GM21423 (cell line): ENCODE results near the gene MITF.
A peak's percentile ranks its signal among the peaks of the same experiment; 100 is the strongest.

Experiments used
- ATAC-seq: cut with Tn5 transposase; IDR thresholded peaks from one replicate; pipeline ENCODE4 v1.9.1; 2021; ENCODE audit warnings: mild to moderate bottlenecking, moderate library complexity; ENCODE audit not compliant: unreplicated experiment

Gene MITF, protein sequence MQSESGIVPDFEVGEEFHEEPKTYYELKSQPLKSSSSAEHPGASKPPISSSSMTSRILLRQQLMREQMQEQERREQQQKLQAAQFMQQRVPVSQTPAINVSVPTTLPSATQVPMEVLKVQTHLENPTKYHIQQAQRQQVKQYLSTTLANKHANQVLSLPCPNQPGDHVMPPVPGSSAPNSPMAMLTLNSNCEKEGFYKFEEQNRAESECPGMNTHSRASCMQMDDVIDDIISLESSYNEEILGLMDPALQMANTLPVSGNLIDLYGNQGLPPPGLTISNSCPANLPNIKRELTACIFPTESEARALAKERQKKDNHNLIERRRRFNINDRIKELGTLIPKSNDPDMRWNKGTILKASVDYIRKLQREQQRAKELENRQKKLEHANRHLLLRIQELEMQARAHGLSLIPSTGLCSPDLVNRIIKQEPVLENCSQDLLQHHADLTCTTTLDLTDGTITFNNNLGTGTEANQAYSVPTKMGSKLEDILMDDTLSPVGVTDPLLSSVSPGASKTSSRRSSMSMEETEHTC

DNA sequence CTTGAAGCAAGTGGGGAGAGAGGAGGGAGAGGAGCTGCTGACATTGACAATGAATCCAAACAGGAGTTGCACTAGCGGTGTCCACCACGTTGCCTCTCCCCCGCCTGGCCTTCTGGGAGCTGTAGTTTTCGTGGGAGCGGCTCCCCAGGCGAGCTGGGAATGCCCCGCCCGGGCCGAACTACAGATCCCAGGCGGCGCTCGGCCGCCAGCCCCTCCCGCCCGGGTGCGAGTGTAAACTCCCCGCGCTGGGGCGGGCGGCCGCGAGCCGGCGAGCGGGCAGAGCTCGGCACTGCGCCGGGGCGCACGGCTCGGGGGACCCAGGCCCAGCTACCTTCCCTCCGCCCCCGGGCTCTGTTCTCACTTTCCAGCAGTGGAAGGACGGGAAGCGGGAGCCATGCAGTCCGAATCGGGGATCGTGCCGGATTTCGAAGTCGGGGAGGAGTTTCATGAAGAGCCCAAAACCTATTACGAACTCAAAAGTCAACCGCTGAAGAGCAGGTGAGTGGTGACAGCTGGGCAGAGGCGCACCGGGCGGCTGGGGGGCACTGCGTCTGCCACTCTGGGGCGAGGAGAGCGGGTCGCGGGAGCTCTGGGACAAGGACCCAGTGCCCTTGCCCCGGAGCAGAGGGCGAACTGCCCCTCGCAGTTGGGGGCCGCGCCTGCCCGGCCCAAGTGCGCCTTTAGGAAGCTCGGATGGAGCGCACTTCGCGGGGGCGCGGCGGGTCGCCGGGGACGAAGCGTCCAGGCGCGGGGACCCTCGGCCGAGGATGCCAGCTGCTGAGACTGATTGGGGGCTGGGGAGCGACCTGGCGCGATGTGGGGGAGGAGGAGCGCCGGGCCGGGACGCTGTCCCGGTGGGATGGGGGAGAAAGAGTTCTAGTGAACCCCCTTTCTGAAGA lies at the start of gene MITF:
MITF (plus strand) TSS at position 261 of the 899 bp plus-strand sequence; CDS start at position 395, 134 bp downstream.
- ATAC-seq: peak; percentile 99

GRCh38 chr3:69691860-69692259 lies 47.4 kb upstream of the MITF start:
- no peak for ATAC-seq

GRCh38 chr3:69692761-69693160 lies 46.5 kb upstream of the MITF start:
- no peak for ATAC-seq

- no peak for ATAC-seq
Observed at GRCh38 chr3:69695443-69695842, 43.8 kb upstream of the MITF start.

- ATAC-seq: no peak
Observed at GRCh38 chr3:69695933-69696332, 43.3 kb upstream of the MITF start.

DNA sequence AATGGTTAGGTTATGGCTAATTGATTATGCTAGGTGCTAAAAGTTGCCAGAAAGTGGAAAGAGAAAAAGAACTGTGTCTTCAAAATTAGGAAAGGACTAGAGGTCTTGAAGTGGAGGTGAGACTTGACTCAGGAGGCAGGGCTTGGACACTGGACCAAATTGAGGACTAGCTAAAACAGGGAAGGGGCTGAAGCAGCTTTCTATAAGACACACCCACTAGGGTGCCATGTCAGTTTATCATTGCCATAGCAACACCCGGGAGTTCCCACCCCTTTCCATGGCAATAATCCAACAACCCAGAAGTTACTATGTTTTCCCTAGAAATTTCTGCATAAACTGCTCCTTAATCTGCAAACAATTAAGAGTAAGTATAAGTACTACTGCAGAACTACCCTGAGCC lies 42.9 kb upstream of the MITF start:
- no peak for ATAC-seq

DNA sequence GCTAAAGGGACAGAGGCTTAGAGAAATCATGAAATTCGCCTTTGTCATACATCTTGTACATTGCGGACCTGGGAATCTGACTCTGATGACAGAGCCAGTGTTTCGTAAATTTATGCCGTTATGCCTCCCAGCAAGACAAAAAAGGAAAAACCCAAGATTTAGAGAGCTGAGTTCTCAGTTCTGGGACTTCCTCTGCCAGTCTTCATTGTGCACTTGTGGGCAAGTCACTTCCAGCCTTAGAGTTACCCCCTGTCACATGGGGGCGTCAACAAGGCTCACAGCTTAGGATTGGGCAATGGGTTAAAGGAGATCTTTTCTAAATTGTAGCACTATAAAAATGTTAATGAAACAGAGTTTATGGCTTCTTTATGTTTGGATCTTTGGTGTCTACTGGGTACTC lies 41.9 kb upstream of the MITF start:
- no peak for ATAC-seq

GRCh38 chr3:69698728-69699127 lies 40.5 kb upstream of the MITF start:
- ATAC-seq: no peak

DNA sequence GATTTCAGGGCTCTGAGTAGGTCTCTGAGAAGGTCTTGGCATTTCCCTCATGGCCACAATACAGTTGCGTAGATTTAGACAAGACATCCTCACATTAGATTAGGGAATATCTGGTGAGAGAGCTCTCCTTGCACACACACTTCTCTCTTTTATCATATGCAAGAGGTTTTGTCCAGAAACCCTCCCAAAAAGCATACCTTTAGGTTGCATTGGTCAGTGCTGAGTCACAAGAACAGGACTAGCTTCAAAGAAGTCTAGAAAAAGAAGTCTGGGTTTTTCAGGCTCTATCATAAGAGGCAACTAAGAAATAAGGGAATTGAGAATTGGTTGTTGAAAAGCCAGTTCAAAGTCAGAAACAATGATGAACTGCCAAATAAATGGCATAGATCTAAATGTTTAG lies 40.1 kb upstream of the MITF start:
- ATAC-seq: no peak

DNA sequence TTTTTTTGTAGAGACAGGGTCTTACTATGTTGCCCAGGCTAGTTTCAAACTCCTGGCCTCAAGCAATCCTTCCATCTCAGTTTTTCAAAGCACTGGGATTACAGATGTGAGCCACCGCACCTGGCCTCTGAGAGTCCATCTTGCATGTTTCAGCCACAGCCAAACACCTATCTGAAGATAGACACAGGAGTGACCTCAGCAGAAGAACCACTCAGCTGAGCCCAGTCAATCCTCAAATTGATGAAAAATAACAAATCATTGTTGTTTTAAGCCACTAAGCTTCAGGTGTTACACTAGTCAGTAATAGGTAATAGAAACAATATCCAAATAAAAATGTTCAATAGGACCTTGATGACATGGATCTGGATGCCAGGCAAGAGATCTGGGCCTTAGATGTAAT lies 38.3 kb upstream of the MITF start:
- ATAC-seq: no peak

DNA sequence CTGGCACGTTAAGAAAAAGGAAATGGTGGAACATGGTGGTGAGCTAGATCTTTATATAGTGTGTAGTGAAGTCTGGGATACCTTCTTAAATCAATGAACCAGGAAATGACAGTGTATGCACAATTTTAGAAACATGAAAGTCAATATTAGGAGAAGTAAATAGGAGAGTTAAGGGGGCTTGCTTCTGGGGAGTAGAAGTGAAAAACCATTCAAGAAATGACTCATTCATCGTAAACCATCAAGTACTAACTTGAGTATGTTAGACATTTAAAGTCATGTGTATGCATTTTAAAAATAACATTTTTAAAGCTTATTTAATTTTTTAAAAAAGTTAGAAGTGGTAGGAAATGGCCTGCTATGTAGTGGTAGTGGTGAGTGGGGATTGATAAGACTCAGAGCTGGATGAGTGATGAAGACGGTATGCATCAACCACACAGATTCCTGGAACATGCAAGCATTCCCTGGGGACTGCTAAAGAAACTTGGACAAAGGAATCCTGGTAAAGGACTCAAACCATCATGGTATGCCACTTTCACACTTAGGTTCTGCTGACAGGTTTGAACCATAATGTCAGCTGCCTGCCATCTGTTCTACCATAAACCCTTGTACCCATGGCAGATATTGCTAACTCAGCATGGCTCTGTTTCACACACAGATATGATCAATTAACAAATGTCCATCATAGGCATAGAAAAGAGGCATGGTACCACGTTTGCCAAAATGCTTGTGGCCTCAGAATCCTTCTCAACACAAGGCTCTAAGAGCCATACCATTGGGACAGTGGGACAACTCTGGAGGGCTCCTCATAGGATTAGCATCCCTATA lies 28.9 kb upstream of the MITF start:
- ATAC-seq: no peak

GRCh38 chr3:69712269-69712668 lies 27.0 kb upstream of the MITF start:
- ATAC-seq: no peak

DNA sequence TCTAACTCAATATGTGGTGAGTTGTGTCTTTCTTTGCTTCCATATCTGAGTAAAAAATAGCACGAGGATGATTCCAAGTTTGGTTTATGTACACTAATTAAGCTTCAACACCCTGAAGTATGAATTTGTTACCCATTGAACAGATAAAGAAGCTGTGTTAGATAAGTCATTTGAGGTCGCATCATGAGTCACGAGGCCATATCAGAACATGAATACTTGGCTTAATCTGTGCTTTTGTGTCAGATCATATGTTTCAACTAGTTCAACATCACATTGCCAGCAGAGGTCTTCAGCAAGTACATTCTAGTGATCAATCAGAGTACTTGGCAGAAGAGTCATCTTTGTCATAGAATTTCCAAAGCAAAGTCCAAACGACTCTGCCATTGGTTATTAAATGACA lies 26.3 kb upstream of the MITF start:
- ATAC-seq: no peak

GRCh38 chr3:69715204-69715603 lies 24.1 kb upstream of the MITF start:
- ATAC-seq: no peak

DNA sequence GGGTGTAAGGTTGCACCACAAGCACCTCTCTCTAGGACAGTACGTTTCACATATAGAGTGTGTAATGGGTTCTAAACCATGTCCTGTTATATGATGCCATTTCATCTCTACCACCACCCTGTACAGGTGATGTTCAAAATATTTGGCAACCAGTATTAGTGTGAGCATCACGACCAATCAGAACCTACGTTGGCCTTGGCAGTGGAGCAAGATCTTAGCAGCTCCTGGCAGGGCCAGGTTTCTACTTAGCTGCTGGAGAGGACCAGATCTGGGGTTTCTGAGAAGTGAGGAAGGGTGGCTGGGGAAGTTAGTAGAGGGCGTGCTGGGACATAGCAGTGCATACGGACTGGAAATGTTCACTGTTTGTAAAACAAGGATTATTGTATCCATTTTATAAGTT lies 23.1 kb upstream of the MITF start:
- ATAC-seq: no peak

DNA sequence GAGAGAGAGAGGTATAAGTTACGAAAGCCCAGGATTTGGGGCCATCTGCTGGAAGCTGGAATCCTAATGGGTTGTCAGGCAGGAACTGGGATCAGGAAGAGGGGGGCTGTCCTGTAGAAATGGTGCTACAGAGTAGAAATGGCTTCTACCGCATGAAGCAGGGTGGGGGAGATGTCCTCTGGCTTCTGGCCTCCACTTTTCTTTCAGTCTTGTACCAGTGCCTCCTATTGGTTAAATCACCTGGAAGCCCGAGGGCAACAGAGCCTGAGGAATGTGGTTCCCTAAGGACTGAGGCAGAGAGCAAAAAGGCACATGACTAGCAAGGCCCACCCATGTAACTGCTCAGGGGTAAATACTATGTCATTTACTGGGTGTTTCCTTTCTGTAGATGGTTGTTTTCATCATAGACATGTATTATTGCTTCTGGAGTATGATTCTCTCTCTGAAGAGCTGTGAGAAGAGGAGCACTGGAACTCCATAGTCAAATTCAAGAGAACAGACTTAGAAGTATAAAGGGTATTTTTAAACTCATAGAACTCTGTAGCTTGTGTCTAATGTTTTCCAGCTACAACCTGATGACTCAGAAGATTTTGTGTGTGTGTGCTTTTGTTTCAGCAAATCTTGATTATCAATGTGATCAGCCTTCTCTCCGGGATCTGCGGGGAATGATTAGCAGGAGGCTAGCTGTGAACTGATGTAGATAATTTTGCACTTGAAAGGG lies 20.2 kb upstream of the MITF start:
- no peak for ATAC-seq

- no peak for ATAC-seq
Observed at GRCh38 chr3:69719587-69720122, 19.6 kb upstream of the MITF start.

DNA sequence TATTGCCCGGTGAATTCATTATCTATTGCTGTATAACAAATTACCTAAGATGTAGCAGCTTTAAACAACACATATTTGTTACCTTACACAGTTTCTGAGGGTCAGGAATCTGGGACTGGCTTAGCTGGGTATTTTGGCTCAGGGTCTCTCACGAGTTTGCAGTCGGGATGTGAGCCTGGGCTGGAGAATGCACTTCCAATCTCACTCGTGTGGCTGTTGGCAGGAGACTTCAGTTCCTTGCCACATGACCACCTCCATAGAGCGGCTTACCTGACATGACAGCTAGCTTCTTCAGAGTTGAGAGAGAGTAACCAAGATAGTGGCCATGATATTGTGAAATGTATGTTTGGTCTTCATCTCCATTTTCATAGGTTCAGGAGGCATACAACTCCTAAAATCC lies 18.4 kb upstream of the MITF start:
- ATAC-seq: no peak

DNA sequence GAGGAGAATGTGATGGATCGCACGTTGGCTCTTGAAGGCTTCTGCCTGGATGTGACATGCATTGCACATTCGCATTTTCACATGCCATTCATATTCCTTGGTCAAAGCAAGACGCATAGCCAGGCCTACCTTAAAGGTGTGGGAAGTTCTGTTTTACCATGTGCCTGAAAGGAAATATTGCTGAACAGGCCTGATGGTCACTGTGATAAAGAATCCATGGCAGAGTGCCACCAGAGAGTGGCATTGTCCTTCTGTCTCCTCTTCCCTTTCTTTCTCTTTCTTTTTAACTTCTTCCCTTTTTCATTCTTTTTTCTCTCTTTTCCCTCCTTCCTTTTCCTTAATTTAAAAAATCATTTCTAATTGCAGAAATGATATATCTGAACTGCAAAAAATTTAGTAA lies 15.9 kb upstream of the MITF start:
- ATAC-seq: no peak
